KMS-11 (cell line): ENCODE data around the gene RUNX1.

Experiments
- H2AFZ ChIP-seq: fragments of 200-600 bp; sonication (generic); 2 replicates; pipeline ENCODE4 v1.6.1; 2016; ENCODE audit warnings: antibody characterized with exemption, mixed run types, low read depth
- H3K27ac ChIP-seq: fragments of 200-600 bp; sonication (generic); 2 replicates; pipeline ENCODE4 v1.6.1; 2016; ENCODE audit warnings: mild to moderate bottlenecking, mixed run types
- H3K27me3 ChIP-seq: fragments of 200-600 bp; sonication (generic); 2 replicates; pipeline ENCODE4 v1.6.1; 2017; ENCODE audit warnings: mild to moderate bottlenecking, low read depth, mixed run types, moderate library complexity; ENCODE audit not compliant: insufficient read depth
- H3K36me3 ChIP-seq: fragments of 200-600 bp; sonication (generic); 2 replicates; pipeline ENCODE4 v1.6.1; 2017; ENCODE audit warnings: mild to moderate bottlenecking, mixed run types; ENCODE audit not compliant: insufficient read depth
- H3K4me1 ChIP-seq: fragments of 200-600 bp; sonication (generic); 2 replicates; pipeline ENCODE4 v1.6.1; 2016; ENCODE audit warnings: mild to moderate bottlenecking, low read depth, mixed run types; ENCODE audit not compliant: poor library complexity, severe bottlenecking
- H3K4me2 ChIP-seq: fragments of 200-600 bp; sonication (generic); 2 replicates; pipeline ENCODE4 v1.7.0; 2016; ENCODE audit warnings: mild to moderate bottlenecking, mixed run types
- H3K4me3 ChIP-seq: fragments of 200-600 bp; sonication (generic); IDR thresholded peaks from 2 replicates; pipeline ENCODE4 v1.6.1; 2017; ENCODE audit warnings: low read depth, low read length, mixed read lengths; ENCODE audit not compliant: insufficient read depth
- H3K79me2 ChIP-seq: fragments of 200-600 bp; sonication (generic); 2 replicates; pipeline ENCODE4 v1.6.1; 2016; ENCODE audit warnings: low read depth, mixed run types; ENCODE audit not compliant: insufficient read depth
- H3K9ac ChIP-seq: fragments of 200-600 bp; sonication (generic); 2 replicates; pipeline ENCODE4 v1.6.1; 2016; ENCODE audit warnings: mild to moderate bottlenecking, mixed run types
- H4K20me1 ChIP-seq: fragments of 200-600 bp; sonication (generic); 2 replicates; pipeline ENCODE4 v1.6.1; 2016; ENCODE audit warnings: mild to moderate bottlenecking, mixed run types; ENCODE audit not compliant: insufficient read depth
- CTCF ChIP-seq: fragments of 200-600 bp; sonication (generic); conservative IDR thresholded peaks from 2 replicates; pipeline ENCODE4 v1.6.1; 2017; ENCODE audit warnings: low read depth, mild to moderate bottlenecking, antibody characterized with exemption, low read length, moderate library complexity, mixed read lengths

Gene RUNX1

DNA sequence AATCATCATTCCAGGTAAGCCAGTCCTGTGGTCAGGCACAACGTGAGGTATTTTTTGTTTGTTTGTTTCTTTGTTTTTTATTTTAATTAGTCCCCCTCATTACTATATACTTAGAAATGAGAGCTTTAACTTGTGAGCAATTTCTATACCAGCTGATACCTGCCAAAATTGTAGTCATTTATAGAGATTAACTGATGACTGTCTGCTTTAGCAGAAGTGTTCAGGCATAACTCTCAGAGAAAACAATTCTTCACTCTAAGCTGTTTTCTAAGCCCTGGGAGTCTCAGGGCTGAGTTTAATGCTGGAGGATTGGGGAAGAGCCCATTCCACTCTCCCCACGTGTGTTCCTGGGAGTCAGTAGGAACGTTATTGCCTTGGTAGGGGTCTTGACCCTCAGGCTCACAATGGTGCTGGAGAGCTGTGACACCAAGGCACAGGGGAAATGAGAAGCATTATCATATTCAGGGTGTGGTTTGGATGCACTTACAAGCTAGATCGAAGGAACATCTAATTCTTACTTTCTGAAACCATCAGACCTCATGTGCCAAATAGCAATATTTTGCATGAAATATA lies 212.1 kb downstream of the RUNX1 start:
- Histone ChIP-seq H2AFZ (no peak overlapping the region), H3K79me2 (no peaks in the 10 kb centered on the region), H3K4me2 (no peak overlapping the region), H3K4me3 (no peak overlapping the region), H3K9ac (no peak overlapping the region), H3K27ac (no peak overlapping the region), H3K36me3 (no peaks in the 10 kb centered on the region), H3K4me1 (no peaks in the 10 kb centered on the region), H3K27me3 (no peaks in the 10 kb centered on the region), H4K20me1 (no peaks in the 10 kb centered on the region)
- no peak for TF ChIP-seq CTCF

DNA sequence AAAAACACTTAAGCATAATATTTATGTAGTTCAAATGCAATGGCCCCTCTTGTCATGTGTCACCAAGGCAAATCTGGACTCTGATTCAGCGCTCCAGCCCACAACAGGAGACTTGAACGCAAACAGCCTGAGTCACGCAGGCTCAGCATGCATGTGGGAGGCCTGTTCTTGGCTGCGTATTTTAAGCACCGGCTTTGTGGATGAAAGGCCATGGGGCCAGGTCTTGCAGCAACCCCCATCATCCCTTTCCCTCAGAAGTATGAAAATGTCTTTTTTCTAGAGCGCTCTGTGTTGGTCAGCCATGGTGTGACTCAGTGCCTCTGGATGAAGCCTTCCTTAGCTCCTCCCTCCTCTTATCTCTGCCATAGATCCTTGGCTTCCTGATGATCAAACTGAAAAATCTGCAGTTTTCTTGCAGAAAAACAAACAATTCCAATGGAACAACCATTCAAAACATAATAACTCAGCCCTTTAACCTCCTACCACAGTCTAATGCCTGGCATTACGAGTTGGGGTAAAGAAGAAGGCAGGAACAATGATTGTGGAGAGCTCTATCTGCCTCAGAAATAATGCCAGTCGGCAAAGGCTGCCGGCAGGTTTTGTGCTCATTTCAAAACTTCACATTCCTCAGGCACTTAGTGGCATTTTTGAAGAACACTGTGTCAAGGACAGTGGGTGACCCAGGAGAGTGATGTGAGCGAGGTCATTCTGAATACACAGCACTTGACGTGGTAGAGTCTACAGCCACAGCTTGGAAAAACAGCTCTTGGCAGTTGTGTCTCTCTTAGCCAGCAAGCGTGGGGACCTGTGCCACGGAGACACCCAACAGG lies 212.8 kb downstream of the RUNX1 start:
- Histone ChIP-seq H3K4me3 (no peak overlapping the region), H3K36me3 (no peaks in the 10 kb centered on the region), H3K9ac (no peak overlapping the region), H3K27me3 (no peaks in the 10 kb centered on the region), H2AFZ (no peak overlapping the region), H3K4me1 (no peaks in the 10 kb centered on the region), H3K79me2 (no peaks in the 10 kb centered on the region), H3K4me2 (no peak overlapping the region), H3K27ac (no peak overlapping the region), H4K20me1 (no peaks in the 10 kb centered on the region)
- TF ChIP-seq CTCF, result no peak

DNA sequence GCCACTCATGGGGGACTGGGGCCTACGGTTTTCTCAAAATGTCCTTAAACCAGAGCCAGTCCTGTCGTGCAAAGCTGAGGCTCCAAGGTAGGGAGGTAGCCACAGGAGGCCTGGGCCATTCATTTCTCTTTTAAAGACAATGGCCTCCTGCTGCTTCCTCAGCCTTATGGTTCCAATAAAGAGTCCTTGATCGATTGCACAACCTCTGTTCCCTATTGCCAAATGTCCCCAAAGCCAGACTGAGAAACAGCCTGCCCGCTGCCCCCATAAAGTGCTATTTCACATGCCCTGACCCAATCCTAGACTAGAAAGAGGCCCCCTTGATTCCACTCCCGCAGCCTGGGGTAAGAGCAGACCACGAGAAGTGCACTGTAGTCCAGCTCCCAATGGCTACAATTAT lies 213.6 kb downstream of the RUNX1 start:
- TF ChIP-seq CTCF, result no peak
- Histone ChIP-seq H4K20me1 (no peaks in the 10 kb centered on the region), H2AFZ (no peak overlapping the region), H3K9ac (no peak overlapping the region), H3K79me2 (no peaks in the 10 kb centered on the region), H3K27ac (no peak overlapping the region), H3K4me2 (no peak overlapping the region), H3K4me1 (no peaks in the 10 kb centered on the region), H3K27me3 (no peaks in the 10 kb centered on the region), H3K36me3 (no peaks in the 10 kb centered on the region), H3K4me3 (no peak overlapping the region)

DNA sequence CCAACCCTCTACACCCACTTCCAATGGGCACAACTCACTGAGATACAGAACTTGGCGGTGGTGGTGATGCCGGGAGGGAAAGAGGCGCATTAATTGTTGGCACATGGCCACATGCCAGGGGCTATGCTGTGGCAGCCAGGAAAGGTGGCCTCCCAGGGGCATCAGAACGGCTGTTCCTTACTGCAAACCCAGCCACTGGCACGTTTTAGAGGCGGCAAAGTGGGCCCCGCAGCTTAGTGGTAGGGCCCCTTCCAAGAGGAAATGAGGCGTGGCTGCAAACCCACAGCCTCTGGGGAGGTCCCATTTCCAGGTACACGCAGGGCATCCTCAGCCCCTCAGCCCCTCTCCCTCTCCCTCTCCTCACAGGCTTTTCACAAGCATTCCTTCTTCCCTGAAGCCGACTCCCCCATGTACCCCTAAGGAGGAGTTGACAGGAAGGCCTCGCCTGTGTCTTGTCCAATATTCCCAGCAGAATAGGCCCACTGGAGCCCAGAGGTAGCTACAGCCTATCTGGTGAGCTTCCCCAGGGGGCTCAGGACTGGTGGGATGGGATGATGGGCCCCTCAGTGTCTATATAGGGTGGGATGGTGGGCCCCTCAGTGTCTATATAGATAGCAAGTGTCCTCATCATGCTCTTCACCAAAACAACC lies 214.1 kb downstream of the RUNX1 start:
- H3K27me3 ChIP-seq, result no peaks in the 10 kb centered on the region
- H3K4me1 ChIP-seq, result no peaks in the 10 kb centered on the region
- H2AFZ ChIP-seq, result no peak overlapping the region
- no peaks in the 10 kb centered on the region for H3K36me3 ChIP-seq
- no peak overlapping the region for H3K9ac ChIP-seq
- H3K27ac ChIP-seq, result no peak overlapping the region
- H3K4me2 ChIP-seq, result no peak overlapping the region
- no peak for TF ChIP-seq CTCF
- no peaks in the 10 kb centered on the region for H4K20me1 ChIP-seq
- H3K79me2 ChIP-seq, result no peaks in the 10 kb centered on the region
- no peak overlapping the region for H3K4me3 ChIP-seq
